Hepatocyte (in vitro differentiated cells): ENCODE measurements around the gene GABBR2. TPM values are rescaled to one million over a fixed set of nuclear protein-coding genes. Genes with fewer than 3 reads are reported as not detected.

Experiments used
- DNase-seq: peaks from one replicate; pipeline ENCODE4 v3.0.0-alpha.2; 2016; ENCODE audit warnings: low spot score
- H2AFZ ChIP-seq: fragments of 200-600 bp; sonication (generic); 2 replicates; pipeline ENCODE4 v1.6.0; 2016; ENCODE audit warnings: antibody characterized with exemption, mild to moderate bottlenecking
- H3K27ac ChIP-seq: fragments of 200-600 bp; sonication (generic); 2 replicates; pipeline ENCODE4 v1.5.1; 2016; ENCODE audit warnings: mild to moderate bottlenecking
- H3K27me3 ChIP-seq: fragments of 200-600 bp; sonication (generic); 2 replicates; pipeline ENCODE4 v1.6.1; 2016
- H3K36me3 ChIP-seq: fragments of 200-600 bp; sonication (generic); replicated peaks from 2 replicates; pipeline ENCODE4 v1.5.1; 2016; ENCODE audit warnings: low read depth; ENCODE audit not compliant: insufficient read depth
- H3K4me1 ChIP-seq: fragments of 200-600 bp; sonication (generic); 2 replicates; pipeline ENCODE4 v1.5.1; 2016; ENCODE audit warnings: mild to moderate bottlenecking, moderate library complexity; ENCODE audit not compliant: insufficient read depth
- H3K4me2 ChIP-seq: fragments of 200-600 bp; sonication (generic); 2 replicates; pipeline ENCODE4 v1.6.0; 2016
- H3K4me3 ChIP-seq: fragments of 200-600 bp; sonication (generic); 2 replicates; pipeline ENCODE4 v1.5.1; 2016; ENCODE audit warnings: mild to moderate bottlenecking
- H3K79me2 ChIP-seq: fragments of 200-600 bp; sonication (generic); 2 replicates; pipeline ENCODE4 v1.6.0; 2017; ENCODE audit warnings: mild to moderate bottlenecking
- H3K9me2 ChIP-seq: fragments of 200-600 bp; sonication (generic); replicated peaks from 2 replicates; pipeline ENCODE4 v1.6.0; 2017; ENCODE audit warnings: mild to moderate bottlenecking; ENCODE audit not compliant: insufficient read depth
- H3K9me3 ChIP-seq: fragments of 200-600 bp; sonication (generic); 2 replicates; pipeline ENCODE4 v1.5.1; 2016; ENCODE audit warnings: low read depth, mild to moderate bottlenecking
- H4K20me1 ChIP-seq: fragments of 200-600 bp; sonication (generic); 2 replicates; pipeline ENCODE4 v1.6.0; 2016; ENCODE audit warnings: mild to moderate bottlenecking; ENCODE audit not compliant: insufficient read depth, poor library complexity, severe bottlenecking
- EZH2 ChIP-seq: fragments of 200-600 bp; sonication (generic); IDR thresholded peaks from 2 replicates; pipeline ENCODE4 v1.6.1; 2016; ENCODE audit warnings: antibody characterized with exemption, mild to moderate bottlenecking, borderline replicate concordance
- EZH2phosphoT487 ChIP-seq: fragments of 200-600 bp; sonication (generic); IDR thresholded peaks from one replicate; pipeline ENCODE4 v1.6.1; 2018; ENCODE audit warnings: antibody characterized with exemption, mild to moderate bottlenecking, low read depth, moderate library complexity; ENCODE audit not compliant: unreplicated experiment, severe bottlenecking
- WGBS: methylation state at CpG from one replicate; pipeline ENCODE4 v1.1.6; 2016; ENCODE audit warnings: low lambda C conversion rate; ENCODE audit errors: missing lambda C conversion rate; 5-methylcytosine and 5-hydroxymethylcytosine counted together
- polyA plus RNA-seq: library from polyadenylated mRNA; unstranded; fragments of >200 nt; fragmentation: Nextera tagmentation; extraction: Ambion mirVana; gene quantifications from 2 replicates; pipeline ENCODE4 v1.2.1, GENCODE V29; 2016
- total RNA-seq: library from RNA; depleted of rRNA; stranded (reverse); fragments of >200 nt; gene quantifications from 2 replicates; pipeline ENCODE4 v1.2.3, GENCODE V29; 2014
- TF ChIP-seq, protein P1 (sequence below): fragments of 200-600 bp; sonication (generic); IDR thresholded peaks from 2 replicates; pipeline ENCODE4 v1.5.1; 2016; ENCODE audit warnings: antibody characterized with exemption, mild to moderate bottlenecking; ENCODE audit not compliant: poor library complexity

Gene GABBR2
- total and polyA plus RNA-seq, 2 experiments from 2014 or later, result 0.20 to 0.28 TPM

DNA sequence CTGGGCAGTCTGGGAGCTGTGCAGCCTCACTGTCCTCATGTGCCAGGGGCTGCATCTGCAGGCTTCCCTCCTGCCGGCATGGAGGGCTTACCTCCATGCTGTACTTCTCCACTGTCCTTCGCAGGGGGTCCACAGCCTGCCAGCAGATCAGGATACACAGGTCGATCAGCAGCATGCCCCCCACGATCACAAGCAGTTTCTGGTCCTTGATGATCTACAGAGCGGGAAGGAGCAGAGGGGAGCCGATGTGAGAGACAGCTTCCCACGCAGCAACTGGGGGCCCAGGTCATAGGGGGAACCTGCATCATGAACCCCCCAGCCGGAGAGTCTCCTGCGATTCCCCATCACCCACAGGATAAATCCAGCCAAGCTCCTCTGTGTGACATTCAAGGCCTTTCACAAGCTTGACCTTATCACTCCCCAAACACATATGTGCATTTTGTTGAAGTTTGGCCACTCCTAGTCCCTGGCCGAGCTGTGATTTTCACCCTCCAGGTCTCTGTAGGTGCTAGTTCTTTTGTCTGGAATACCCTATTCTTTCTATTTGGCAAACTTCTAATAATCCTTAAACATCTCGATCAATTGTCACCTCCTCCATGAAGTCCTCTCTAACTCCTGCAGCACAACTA is 346.0 kb downstream of the GABBR2 start:
- Histone ChIP-seq H3K4me3 (no peak overlapping the region), H3K36me3 (no peaks in the 10 kb centered on the region), H2AFZ (no peak overlapping the region), H3K4me1 (no peaks in the 10 kb centered on the region), H3K4me2 (no peak overlapping the region), H3K9me2 (no peaks in the 10 kb centered on the region), H3K79me2 (no peaks in the 10 kb centered on the region), H3K27me3 (no peaks in the 10 kb centered on the region), H3K9me3 (no peaks in the 10 kb centered on the region), H3K27ac (no peak overlapping the region), H4K20me1 (no peaks in the 10 kb centered on the region)
- TF ChIP-seq EZH2 (no peak), EZH2phosphoT487 (no peak)
- TF ChIP-seq, protein P1, sequence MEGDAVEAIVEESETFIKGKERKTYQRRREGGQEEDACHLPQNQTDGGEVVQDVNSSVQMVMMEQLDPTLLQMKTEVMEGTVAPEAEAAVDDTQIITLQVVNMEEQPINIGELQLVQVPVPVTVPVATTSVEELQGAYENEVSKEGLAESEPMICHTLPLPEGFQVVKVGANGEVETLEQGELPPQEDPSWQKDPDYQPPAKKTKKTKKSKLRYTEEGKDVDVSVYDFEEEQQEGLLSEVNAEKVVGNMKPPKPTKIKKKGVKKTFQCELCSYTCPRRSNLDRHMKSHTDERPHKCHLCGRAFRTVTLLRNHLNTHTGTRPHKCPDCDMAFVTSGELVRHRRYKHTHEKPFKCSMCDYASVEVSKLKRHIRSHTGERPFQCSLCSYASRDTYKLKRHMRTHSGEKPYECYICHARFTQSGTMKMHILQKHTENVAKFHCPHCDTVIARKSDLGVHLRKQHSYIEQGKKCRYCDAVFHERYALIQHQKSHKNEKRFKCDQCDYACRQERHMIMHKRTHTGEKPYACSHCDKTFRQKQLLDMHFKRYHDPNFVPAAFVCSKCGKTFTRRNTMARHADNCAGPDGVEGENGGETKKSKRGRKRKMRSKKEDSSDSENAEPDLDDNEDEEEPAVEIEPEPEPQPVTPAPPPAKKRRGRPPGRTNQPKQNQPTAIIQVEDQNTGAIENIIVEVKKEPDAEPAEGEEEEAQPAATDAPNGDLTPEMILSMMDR, result no peak
- DNase-seq, result no peak
- WGBS, result 83% methylated on average over 11 of the region's 11 CpGs

DNA sequence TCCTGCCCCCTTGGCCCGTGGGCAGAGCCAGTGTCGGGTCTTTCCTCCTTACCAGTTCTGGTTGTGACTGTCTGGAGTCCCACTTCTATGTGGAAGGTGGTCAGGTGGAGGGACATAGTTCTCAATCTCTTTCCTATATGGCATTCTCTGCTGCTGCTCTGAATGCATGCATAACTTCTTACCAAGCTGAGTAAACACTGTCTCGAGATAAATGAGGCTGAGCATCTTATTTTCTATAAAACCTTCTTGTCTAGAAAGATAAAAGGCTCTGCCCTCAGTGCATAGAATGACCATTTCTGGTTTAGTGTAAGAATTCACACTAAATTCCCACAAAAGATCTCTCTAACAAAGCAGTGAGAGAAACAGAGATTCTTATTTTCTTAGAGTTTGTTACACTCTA is 347.1 kb downstream of the GABBR2 start:
- Histone ChIP-seq H3K9me2 (no peaks in the 10 kb centered on the region), H3K9me3 (no peaks in the 10 kb centered on the region), H3K27me3 (no peaks in the 10 kb centered on the region), H2AFZ (no peak overlapping the region), H3K36me3 (no peaks in the 10 kb centered on the region), H3K79me2 (no peaks in the 10 kb centered on the region), H3K27ac (no peak overlapping the region), H3K4me2 (no peak overlapping the region), H3K4me3 (no peak overlapping the region), H3K4me1 (no peaks in the 10 kb centered on the region), H4K20me1 (no peaks in the 10 kb centered on the region)
- WGBS, result 78% methylated on average over 3 of the region's 3 CpGs
- no peak for DNase-seq
- TF ChIP-seq EZH2phosphoT487 (no peak), EZH2 (no peak)
- TF ChIP-seq, protein P1, result no peak

DNA sequence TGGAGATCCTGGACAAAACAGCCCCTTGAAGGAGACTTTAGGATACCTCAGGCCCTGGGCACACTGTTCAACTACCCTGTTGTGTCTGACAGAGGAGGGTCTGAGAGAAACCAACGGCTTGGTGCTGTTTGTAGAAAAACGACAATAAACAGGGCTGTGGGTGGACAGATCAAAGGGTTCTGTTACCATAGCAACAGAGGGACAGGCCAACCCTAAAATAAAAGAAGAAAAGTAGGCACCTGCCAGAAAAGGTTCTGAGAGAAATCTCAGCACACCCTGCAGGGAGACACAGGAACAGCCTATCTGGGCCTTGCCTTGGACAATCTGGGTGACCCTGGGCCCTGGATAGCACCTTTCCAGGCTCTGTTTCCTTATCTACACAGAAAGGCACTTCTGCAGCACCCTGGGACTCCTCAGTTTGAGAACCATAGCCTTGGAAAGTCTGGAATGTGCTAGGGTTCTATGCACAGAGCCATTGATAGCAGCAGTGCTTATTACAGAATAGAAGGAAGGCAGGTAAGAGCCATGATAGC is 348.5 kb downstream of the GABBR2 start:
- Histone ChIP-seq H3K4me2 (no peak overlapping the region), H4K20me1 (no peaks in the 10 kb centered on the region), H3K79me2 (no peaks in the 10 kb centered on the region), H2AFZ (no peak overlapping the region), H3K27ac (no peak overlapping the region), H3K36me3 (no peaks in the 10 kb centered on the region), H3K27me3 (no peaks in the 10 kb centered on the region), H3K9me3 (no peaks in the 10 kb centered on the region), H3K4me3 (no peak overlapping the region), H3K4me1 (no peaks in the 10 kb centered on the region), H3K9me2 (no peaks in the 10 kb centered on the region)
- TF ChIP-seq, protein P1, result no peak
- no peak for TF ChIP-seq EZH2phosphoT487
- no peak for TF ChIP-seq EZH2
- 33% methylated on average over 2 of the region's 2 CpGs for WGBS
- no peak for DNase-seq
